Neuronal stem cell (in vitro differentiated cells): ENCODE results near the gene HTRA3.

Experiments
- DNase-seq: peaks from one replicate; pipeline ENCODE4 v3.0.0-alpha.2; 2013; ENCODE audit warnings: low spot score
- H2AFZ ChIP-seq: one replicate; pipeline ENCODE4 v1.6.1; 2013; ENCODE audit warnings: mild to moderate bottlenecking, low read length, inconsistent platforms
- H2AK5ac ChIP-seq: 2 replicates; pipeline ENCODE4 v1.6.1; 2013; ENCODE audit warnings: low read depth, mild to moderate bottlenecking, inconsistent platforms, low read length, moderate library complexity, mixed read lengths
- H2BK120ac ChIP-seq: 2 replicates; pipeline ENCODE4 v1.6.1; 2013; ENCODE audit warnings: low read depth, mild to moderate bottlenecking, inconsistent platforms, low read length, moderate library complexity, mixed read lengths
- H2BK12ac ChIP-seq: one replicate; pipeline ENCODE4 v1.6.1; 2013; ENCODE audit warnings: low read length, inconsistent platforms
- H2BK15ac ChIP-seq: 2 replicates; pipeline ENCODE4 v1.6.1; 2013; ENCODE audit warnings: mild to moderate bottlenecking, low read length, inconsistent platforms, mixed read lengths
- H2BK5ac ChIP-seq: one replicate; pipeline ENCODE4 v1.6.1; 2013; ENCODE audit warnings: inconsistent platforms, mild to moderate bottlenecking, low read length, moderate library complexity
- H3K14ac ChIP-seq: one replicate; pipeline ENCODE4 v1.6.1; 2013; ENCODE audit warnings: low read length, inconsistent platforms
- H3K18ac ChIP-seq: 2 replicates; pipeline ENCODE4 v1.6.1; 2013; ENCODE audit warnings: low read length, inconsistent platforms
- H3K23ac ChIP-seq: 2 replicates; pipeline ENCODE4 v1.6.1; 2013; ENCODE audit warnings: low read depth, mild to moderate bottlenecking, mixed read lengths, low read length, inconsistent platforms; ENCODE audit not compliant: poor library complexity
- H3K27ac ChIP-seq: replicated peaks from 3 replicates; pipeline ENCODE4 v1.5.1; 2013; ENCODE audit warnings: low read length, inconsistent platforms
- H3K27me3 ChIP-seq, 3 experiments: 2 replicates each; pipeline ENCODE4 v1.6.1; 2013; ENCODE audit warnings: low read length in 3 of 3, mild to moderate bottlenecking in 2 of 3, inconsistent platforms in 1 of 3, low read depth in 1 of 3, mixed read lengths in 1 of 3, moderate library complexity in 1 of 3; ENCODE audit not compliant: control insufficient read depth in 3 of 3, insufficient read depth in 3 of 3
- H3K36me3 ChIP-seq, 2 donors: replicated peaks in 1 of 2; 2 replicates each; pipeline ENCODE4 v1.6.1; 2013; ENCODE audit warnings: low read length in 2 of 2; ENCODE audit not compliant: control insufficient read depth in 2 of 2, insufficient read depth in 2 of 2
- H3K4ac ChIP-seq: 2 replicates; pipeline ENCODE4 v1.6.1; 2013; ENCODE audit warnings: inconsistent platforms, mild to moderate bottlenecking, low read length, moderate library complexity
- H3K4me1 ChIP-seq, 2 donors: 1 replicate in 1 of 2; 2 replicates in 1 of 2; pipeline ENCODE4 v1.6.1; 2013; ENCODE audit warnings: low read length in 2 of 2, low read depth in 1 of 2; ENCODE audit not compliant: control insufficient read depth in 2 of 2, insufficient read depth in 1 of 2
- H3K4me2 ChIP-seq: one replicate; pipeline ENCODE4 v1.6.1; 2013; ENCODE audit warnings: mild to moderate bottlenecking, low read length, inconsistent platforms; ENCODE audit not compliant: insufficient read depth, poor library complexity, severe bottlenecking
- H3K4me3 ChIP-seq, 2 donors: 2 replicates each; pipeline ENCODE4 v1.5.1; 2013; ENCODE audit warnings: low read length in 2 of 2, mild to moderate bottlenecking in 2 of 2, inconsistent platforms in 1 of 2, moderate library complexity in 1 of 2
- H3K79me1 ChIP-seq: one replicate; pipeline ENCODE4 v1.6.1; 2013; ENCODE audit warnings: low read depth, mild to moderate bottlenecking, inconsistent platforms, low read length, moderate library complexity
- H3K9ac ChIP-seq: one replicate; pipeline ENCODE4 v1.6.1; 2013; ENCODE audit warnings: mild to moderate bottlenecking, low read depth, low read length, inconsistent platforms; ENCODE audit not compliant: poor library complexity
- H3K9me3 ChIP-seq, 2 donors: replicated peaks in 1 of 2; 2 replicates each; pipeline versions ENCODE3 to v1.6.1; 2013; ENCODE audit warnings: low read length in 2 of 2, mild to moderate bottlenecking in 2 of 2, inconsistent platforms in 1 of 2, low read depth in 1 of 2, mixed read lengths in 1 of 2, moderate library complexity in 1 of 2; ENCODE audit not compliant: control insufficient read depth in 2 of 2, insufficient read depth in 1 of 2
- H4K8ac ChIP-seq: one replicate; pipeline ENCODE4 v1.6.1; 2013; ENCODE audit warnings: low read depth, mild to moderate bottlenecking, inconsistent platforms, low read length, moderate library complexity
- H4K91ac ChIP-seq: one replicate; pipeline ENCODE4 v1.6.1; 2013; ENCODE audit warnings: low read length, low read depth, mild to moderate bottlenecking, inconsistent platforms; ENCODE audit not compliant: poor library complexity
- WGBS, 2 donors: extraction: QIAGEN DNeasy Blood & Tissue Kit; methylation state at CpG; one replicate each; pipeline ENCODE4 v1.1.7; 2013; ENCODE audit warnings: missing lambda C conversion rate in 2 of 2, mixed read lengths in 1 of 2; ENCODE audit not compliant: insufficient read length in 2 of 2, insufficient replicate concordance in 1 of 2; ENCODE audit errors: extremely low coverage in 2 of 2; 5-methylcytosine and 5-hydroxymethylcytosine counted together

HTRA3 gene

GRCh38 chr4:8244931-8245460 lies 24.6 kb upstream of the HTRA3 start:
- Histone ChIP-seq H3K18ac (peak overlapping the region; percentile 25), H3K4me1 (peaks cover 3 to 6% of the 10 kb centered on the region in 2 donors), H3K23ac (no peak overlapping the region), H3K9ac (no peak overlapping the region), H4K91ac (no peak overlapping the region), H3K9me3 (no peaks in the 10 kb centered on the region), H4K8ac (no peak overlapping the region), H3K14ac (no peak overlapping the region), H2AFZ (no peak overlapping the region), H2BK12ac (no peak overlapping the region), H2AK5ac (peak overlapping the region; percentile 36), H3K4me2 (no peak overlapping the region), H2BK15ac (no peak overlapping the region), H2BK5ac (no peak overlapping the region), H2BK120ac (no peak overlapping the region), H3K27ac (no peak overlapping the region), H3K4me3 (no peak overlapping the region), H3K79me1 (peaks cover 2% of the 10 kb centered on the region), H3K36me3 (no peaks in the 10 kb centered on the region), H3K4ac (no peak overlapping the region), H3K27me3 (peaks cover 0 to under 1% (median 0%) of the 10 kb centered on the region in 3 experiments)
- no CpG with 5 or more reads among the region's 19 CpGs for WGBS, 2 donors
- no peak for DNase-seq

- H3K4me3 ChIP-seq, result no peak overlapping the region
- H2AK5ac ChIP-seq, result no peak overlapping the region
- no peak overlapping the region for H4K91ac ChIP-seq
- H3K27me3 ChIP-seq, result peaks cover 0 to 3% (median 0%) of the 10 kb centered on the region in 3 experiments
- H2BK120ac ChIP-seq, result no peak overlapping the region
- no peak overlapping the region for H3K27ac ChIP-seq
- no peak overlapping the region for H2BK5ac ChIP-seq
- no CpG with 5 or more reads among the region's 31 CpGs for WGBS, 2 donors
- no peak overlapping the region for H3K9ac ChIP-seq
- no peak overlapping the region for H4K8ac ChIP-seq
- H2BK12ac ChIP-seq, result no peak overlapping the region
- no peak overlapping the region for H2AFZ ChIP-seq
- no peak overlapping the region for H3K4ac ChIP-seq
- no peak overlapping the region for H3K23ac ChIP-seq
- peaks cover 3 to 6% of the 10 kb centered on the region in 2 donors for H3K4me1 ChIP-seq
- H3K18ac ChIP-seq, result peak overlapping the region; percentile 46
- H3K79me1 ChIP-seq, result no peaks in the 10 kb centered on the region
- no peak overlapping the region for H3K14ac ChIP-seq
- no peaks in the 10 kb centered on the region for H3K9me3 ChIP-seq
- no peak overlapping the region for H3K4me2 ChIP-seq
- no peak for DNase-seq
- H3K36me3 ChIP-seq, result no peaks in the 10 kb centered on the region
- H2BK15ac ChIP-seq, result no peak overlapping the region
Measured at GRCh38 chr4:8245884-8246833, 23.4 kb upstream of the HTRA3 start.

GRCh38 chr4:8247047-8247930 lies 22.3 kb upstream of the HTRA3 start:
- H2AK5ac ChIP-seq, result peak overlapping the region; percentile 65
- no peak overlapping the region for H4K91ac ChIP-seq
- no peaks in the 10 kb centered on the region for H3K79me1 ChIP-seq
- H3K18ac ChIP-seq, result peak overlapping the region; percentile 80
- H2BK5ac ChIP-seq, result no peak overlapping the region
- no peak overlapping the region for H3K4ac ChIP-seq
- peak overlapping the region; percentile 51 for H3K9ac ChIP-seq
- no peak overlapping the region for H2BK120ac ChIP-seq
- H3K36me3 ChIP-seq, result no peaks in the 10 kb centered on the region
- H3K9me3 ChIP-seq, result no peaks in the 10 kb centered on the region
- H3K14ac ChIP-seq, result peak overlapping the region; percentile 21
- no peak overlapping the region for H3K4me2 ChIP-seq
- peaks cover 5 to 6% of the 10 kb centered on the region in 2 donors for H3K4me1 ChIP-seq
- H3K27me3 ChIP-seq, result peaks cover 0 to 3% (median 0%) of the 10 kb centered on the region in 3 experiments
- no peak for DNase-seq
- H3K4me3 ChIP-seq, result no peak overlapping the region
- H2BK12ac ChIP-seq, result no peak overlapping the region
- peak overlapping the region; percentile 58 for H3K23ac ChIP-seq
- no peak overlapping the region for H2AFZ ChIP-seq
- no peak overlapping the region for H2BK15ac ChIP-seq
- no peak overlapping the region for H3K27ac ChIP-seq
- H4K8ac ChIP-seq, result peak overlapping the region; percentile 6
- WGBS, 2 donors, result no CpG with 5 or more reads among the region's 31 CpGs
